M059J (cell line): ENCODE measurements around the gene ASCL5. TPM values are rescaled to one million over a fixed set of nuclear protein-coding genes. Genes with fewer than 3 reads are reported as not detected.

ENCODE experiments used
- DNase-seq: peaks from one replicate; pipeline ENCODE4 v3.0.0-alpha.2; 2012; ENCODE audit warnings: low read depth
- total RNA-seq: library from RNA; depleted of rRNA; stranded (reverse); fragments of >200 nt; shearing (Covaris generic); gene quantifications from 2 replicates; pipeline ENCODE4 v1.2.3, GENCODE V29; 2014

The ASCL5 gene
- total RNA-seq, 1 experiment from 2014 or later = not detected

GRCh38 chr1:201153474-201154388, 26.7 kb upstream of the ASCL5 start:
- DNase-seq = no peak

- DNase-seq = peak; percentile 49
Observed at GRCh38 chr1:201149400-201149799, 22.4 kb upstream of the ASCL5 start.

- no peak for DNase-seq
Observed at GRCh38 chr1:201147396-201148015, 20.5 kb upstream of the ASCL5 start.

- DNase-seq = no peak
Observed at GRCh38 chr1:201146626-201147390, 19.8 kb upstream of the ASCL5 start.

- DNase-seq = no peak
Observed at GRCh38 chr1:201145816-201146215, 18.8 kb upstream of the ASCL5 start.

- no peak for DNase-seq
Observed at GRCh38 chr1:201145132-201145531, 18.1 kb upstream of the ASCL5 start.

- no peak for DNase-seq
Observed at GRCh38 chr1:201144701-201145100, 17.7 kb upstream of the ASCL5 start.

GRCh38 chr1:201143726-201144635, 17.0 kb upstream of the ASCL5 start:
- no peak for DNase-seq

GRCh38 chr1:201142849-201143725, 16.1 kb upstream of the ASCL5 start:
- DNase-seq = no peak

- no peak for DNase-seq
Observed at GRCh38 chr1:201142011-201142848, 15.2 kb upstream of the ASCL5 start.

- DNase-seq = no peak
Observed at GRCh38 chr1:201141418-201141817, 14.4 kb upstream of the ASCL5 start.

- DNase-seq = no peak
Observed at GRCh38 chr1:201140941-201141260, 13.9 kb upstream of the ASCL5 start.

- no peak for DNase-seq
Observed at GRCh38 chr1:201140235-201140940, 13.4 kb upstream of the ASCL5 start.

- no peak for DNase-seq
Observed at GRCh38 chr1:201139756-201140155, 12.8 kb upstream of the ASCL5 start.

GRCh38 chr1:201139306-201139705, 12.3 kb upstream of the ASCL5 start:
- no peak for DNase-seq

GRCh38 chr1:201138311-201138840, 11.4 kb upstream of the ASCL5 start:
- DNase-seq = no peak

GRCh38 chr1:201137579-201138310, 10.8 kb upstream of the ASCL5 start:
- DNase-seq = peak; percentile 92

- DNase-seq = no peak
Observed at GRCh38 chr1:201137024-201137392, 10.0 kb upstream of the ASCL5 start.
